GM12891 (cell line): ENCODE results near the gene CAMTA1.

ENCODE experiments used
- DNase-seq: peaks from one replicate; pipeline ENCODE4 v3.0.0; 2011; ENCODE audit warnings: low spot score; ENCODE audit not compliant: insufficient read length
- FAIRE-seq: peaks from 2 replicates; lab custom pipeline; 2011; peaks lifted over from hg19 to GRCh38; lab: Jason Lieb, UNC
- PAX5 ChIP-seq: IDR thresholded peaks from 2 replicates; pipeline ENCODE4 v1.6.1; 2011; ENCODE audit warnings: low read length, moderate library complexity, mild to moderate bottlenecking; ENCODE audit not compliant: insufficient read depth, severe bottlenecking
- POLR2A ChIP-seq: IDR thresholded peaks from 2 replicates; pipeline ENCODE4 v1.6.1; 2011; ENCODE audit warnings: low read depth, low read length, control low read depth
- POLR2AphosphoS5 ChIP-seq: IDR thresholded peaks from 2 replicates; pipeline ENCODE4 v1.6.1; 2011; ENCODE audit warnings: low read depth, low read length, control low read depth
- POU2F2 ChIP-seq: IDR thresholded peaks from 2 replicates; pipeline ENCODE4 v1.6.1; 2011; ENCODE audit warnings: low read depth, mild to moderate bottlenecking, control low read depth, low read length, moderate library complexity
- SPI1 ChIP-seq: IDR thresholded peaks from 2 replicates; pipeline ENCODE4 v1.6.1; 2011; ENCODE audit warnings: low read depth, low read length, control low read depth
- TAF1 ChIP-seq: IDR thresholded peaks from 2 replicates; pipeline ENCODE4 v1.6.1; 2011; ENCODE audit warnings: low read depth, low read length, control low read depth

The CAMTA1 gene

GRCh38 chr1:7752512-7753417 is 967.5 kb downstream of the CAMTA1 start:
- peak; percentile 82 for FAIRE-seq
- TF ChIP-seq POU2F2 (no peak), SPI1 (no peak), PAX5 (no peak), POLR2AphosphoS5 (no peak), TAF1 (no peak), POLR2A (no peak)
- no peak for DNase-seq

GRCh38 chr1:7753641-7754040 is 968.4 kb downstream of the CAMTA1 start:
- DNase-seq: no peak
- FAIRE-seq: no peak
- TF ChIP-seq POLR2A: no peak
- no peak for TF ChIP-seq POLR2AphosphoS5
- TF ChIP-seq SPI1: no peak
- TF ChIP-seq TAF1: no peak
- TF ChIP-seq PAX5: no peak
- no peak for TF ChIP-seq POU2F2

- no peak for DNase-seq
- TF ChIP-seq TAF1: no peak
- TF ChIP-seq SPI1: no peak
- FAIRE-seq: peak; percentile 26
Measured at GRCh38 chr1:7754234-7754633, 969.0 kb downstream of the CAMTA1 start.

- FAIRE-seq (no peak), DNase-seq (no peak)
- no peak for TF ChIP-seq POLR2AphosphoS5
- TF ChIP-seq TAF1: no peak
- no peak for TF ChIP-seq POU2F2
- TF ChIP-seq PAX5: no peak
- TF ChIP-seq SPI1: no peak
- TF ChIP-seq POLR2A: no peak
Measured at GRCh38 chr1:7755448-7755847, 970.2 kb downstream of the CAMTA1 start.

- FAIRE-seq (no peak), DNase-seq (no peak)
- no peak for TF ChIP-seq PAX5
- no peak for TF ChIP-seq SPI1
- no peak for TF ChIP-seq POU2F2
- TF ChIP-seq POLR2AphosphoS5: no peak
- no peak for TF ChIP-seq POLR2A
- TF ChIP-seq TAF1: no peak
Measured at GRCh38 chr1:7760245-7760644, 975.0 kb downstream of the CAMTA1 start.

GRCh38 chr1:7761103-7761502 is 975.8 kb downstream of the CAMTA1 start:
- no peak for FAIRE-seq
- TF ChIP-seq POLR2A: no peak
- TF ChIP-seq SPI1: no peak
- no peak for TF ChIP-seq POU2F2
- no peak for TF ChIP-seq TAF1
- TF ChIP-seq POLR2AphosphoS5: no peak
- no peak for TF ChIP-seq PAX5

GRCh38 chr1:7767176-7767575 is 981.9 kb downstream of the CAMTA1 start:
- TF ChIP-seq POU2F2: no peak
- TF ChIP-seq TAF1: no peak
- TF ChIP-seq PAX5: no peak
- no peak for TF ChIP-seq SPI1
- TF ChIP-seq POLR2A: no peak
- TF ChIP-seq POLR2AphosphoS5: no peak
- DNase-seq: no peak
- no peak for FAIRE-seq

More at GRCh38 chr1:7761103-7761502, 975.8 kb downstream of the CAMTA1 start:
- DNase-seq: no peak

GRCh38 chr1:7768583-7768982 is 983.3 kb downstream of the CAMTA1 start:
- FAIRE-seq (peak; percentile 69), DNase-seq (no peak)

GRCh38 chr1:7769673-7770412 is 984.6 kb downstream of the CAMTA1 start:
- DNase-seq (no peak), FAIRE-seq (no peak)
- no peak for TF ChIP-seq SPI1
- no peak for TF ChIP-seq TAF1
- no peak for TF ChIP-seq POLR2A
- TF ChIP-seq POU2F2: no peak
- TF ChIP-seq PAX5: no peak
- TF ChIP-seq POLR2AphosphoS5: no peak

More at GRCh38 chr1:7768583-7768982, 983.3 kb downstream of the CAMTA1 start:
- TF ChIP-seq POLR2AphosphoS5 (no peak), POU2F2 (no peak), PAX5 (no peak), SPI1 (no peak), TAF1 (no peak), POLR2A (no peak)
